T-helper 1 cell (primary cell): ENCODE results near the gene NTNG2.

Experiments
- DNase-seq, 5 donors: peaks; one replicate each; pipeline ENCODE4 v3.0.0-alpha.2; 2012 to 2020

The NTNG2 gene

DNA sequence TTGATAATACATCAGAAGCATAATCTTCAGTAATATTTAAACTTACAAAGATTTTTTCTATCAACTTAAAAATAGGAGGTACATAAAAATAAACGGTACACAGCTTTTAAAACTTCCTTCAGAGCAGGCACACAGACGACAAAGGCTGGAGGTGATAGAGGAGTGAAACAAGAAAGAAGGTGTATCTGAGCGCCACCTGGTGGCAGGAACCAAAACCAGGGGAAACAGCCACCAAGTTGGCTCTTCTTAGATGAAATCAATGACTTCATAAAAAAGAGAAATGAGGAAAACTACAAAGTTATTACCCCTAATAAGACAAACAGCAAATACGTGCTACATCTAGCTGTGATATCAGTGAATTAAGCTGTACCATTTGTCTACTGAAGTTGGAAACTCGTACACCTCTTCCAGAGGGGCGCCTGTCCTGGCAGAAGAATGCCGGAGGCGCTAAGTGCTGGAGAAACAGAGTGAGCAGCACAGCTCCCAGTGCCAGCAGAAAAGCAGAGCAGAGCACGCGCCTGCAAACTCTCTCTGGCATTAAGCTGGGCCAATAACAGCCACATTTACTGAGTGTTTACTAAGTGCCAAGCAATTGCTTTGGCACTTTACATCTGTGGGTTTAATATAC is 107.0 kb downstream of the NTNG2 start:
- DNase-seq, result peak; percentile 23 to 72 (median 53)

DNA sequence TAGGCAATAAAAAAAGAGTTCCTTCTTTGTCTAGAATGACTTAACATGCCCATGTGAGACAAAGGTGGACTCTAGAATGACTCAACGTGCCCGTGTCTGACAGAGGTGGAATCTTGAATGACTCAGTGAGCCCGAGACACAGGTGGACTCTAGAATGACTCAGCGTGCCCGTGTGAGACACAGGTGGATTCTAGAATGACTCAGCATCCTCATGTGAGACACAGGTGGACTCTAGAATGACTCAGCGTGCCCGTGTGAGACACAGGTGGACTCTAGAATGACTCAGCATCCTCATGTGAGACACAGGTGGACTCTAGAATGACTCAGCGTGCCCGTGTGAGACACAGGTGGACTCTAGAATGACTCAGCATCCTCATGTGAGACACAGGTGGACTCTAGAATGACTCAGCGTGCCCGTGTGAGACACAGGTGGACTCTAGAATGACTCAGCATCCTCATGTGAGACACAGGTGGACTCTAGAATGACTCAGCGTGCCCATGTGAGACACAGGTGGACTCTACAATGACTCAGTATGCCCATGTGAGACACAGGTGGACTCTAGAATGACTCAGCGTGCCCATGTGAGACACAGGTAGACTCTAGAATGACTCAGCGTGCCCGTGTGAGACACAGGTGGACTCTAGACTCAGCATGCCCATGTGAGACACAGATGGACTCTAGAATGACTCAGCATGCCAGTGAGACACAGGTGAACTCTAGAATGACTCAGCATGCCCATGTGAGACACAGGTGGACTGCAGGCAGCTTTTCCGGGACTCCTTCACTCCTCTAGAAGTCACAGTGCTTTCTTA is 108.1 kb downstream of the NTNG2 start:
- peak in 1 of 5 donors; percentile 29 for DNase-seq

DNA sequence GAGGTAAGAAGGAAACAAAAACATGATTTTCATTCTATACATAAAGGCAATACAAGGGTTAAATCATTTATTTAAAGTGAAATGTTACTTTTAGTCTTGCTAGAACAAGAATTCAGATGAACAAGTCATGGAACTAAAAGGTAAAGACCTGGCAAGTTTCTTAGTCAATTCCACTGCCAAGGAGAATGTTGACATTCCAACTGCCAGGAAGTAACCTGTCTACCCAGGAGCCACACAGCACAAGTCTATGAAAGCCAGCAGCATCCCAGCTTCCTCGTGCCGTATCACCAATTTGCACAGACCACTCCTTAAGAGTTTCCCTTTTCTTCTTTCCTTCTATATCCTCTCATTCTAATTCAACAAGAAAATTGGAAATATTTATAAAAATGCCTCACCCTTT is 113.0 kb downstream of the NTNG2 start:
- DNase-seq, result no peak

DNA sequence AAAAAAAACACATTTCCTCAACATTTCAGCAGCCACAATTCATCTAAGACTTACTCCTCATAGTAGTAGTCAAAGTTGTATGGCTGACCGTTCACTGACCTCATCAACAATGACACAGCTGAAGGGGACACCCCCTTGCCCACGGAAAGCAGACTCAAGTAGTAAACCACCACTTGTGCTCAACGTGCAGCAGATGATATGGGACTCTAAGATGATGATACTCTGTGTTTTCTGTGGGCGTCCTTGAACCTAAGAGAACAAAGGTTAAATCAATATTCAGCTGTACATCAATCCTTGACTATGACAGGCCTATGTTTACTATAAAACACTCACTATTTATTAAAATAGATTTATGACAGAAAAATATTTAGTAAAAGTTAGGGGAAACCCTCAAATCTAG is 121.3 kb downstream of the NTNG2 start:
- no peak for DNase-seq

DNA sequence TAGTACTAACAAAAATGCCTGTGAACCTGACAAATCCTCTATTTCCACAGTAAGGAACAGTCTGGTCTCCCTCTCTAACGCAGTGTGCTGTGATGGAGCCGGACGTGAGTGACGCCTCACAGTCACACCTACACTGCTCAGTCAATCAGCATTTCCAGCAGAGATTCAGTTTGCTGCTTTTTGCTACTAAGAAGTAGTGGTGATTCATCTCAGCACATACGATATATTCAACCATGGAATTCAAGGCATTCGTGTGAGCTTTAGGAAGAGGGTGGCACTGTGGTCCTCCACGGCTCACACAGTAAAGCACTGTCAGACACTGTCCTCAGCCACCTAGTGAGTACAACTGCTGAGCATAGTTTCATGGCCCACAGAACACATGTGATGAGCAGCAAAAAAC is 122.0 kb downstream of the NTNG2 start:
- no peak for DNase-seq

DNA sequence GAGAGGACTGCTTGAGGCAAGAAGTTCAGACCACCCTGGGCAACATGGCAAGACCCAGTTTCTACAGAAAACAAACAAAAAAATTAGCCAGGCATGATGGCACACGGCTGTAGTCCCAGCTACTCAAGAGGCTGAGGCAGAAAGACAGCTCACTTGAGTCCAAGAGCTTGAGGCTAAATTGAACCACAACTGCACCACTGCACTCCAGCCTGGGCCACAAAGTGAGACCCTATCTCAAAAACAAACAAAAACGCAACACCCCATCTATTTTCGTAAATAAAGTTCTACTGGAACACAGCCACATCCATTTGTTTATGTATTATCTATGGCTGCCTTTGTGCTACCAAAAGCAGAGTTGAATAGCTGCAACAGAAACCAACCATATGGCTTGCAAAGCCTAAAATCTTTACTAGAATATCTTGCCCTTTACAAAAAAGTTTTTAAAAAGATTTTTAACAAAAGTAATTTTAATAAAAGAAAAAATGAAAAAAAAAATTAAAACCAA is 125.5 kb downstream of the NTNG2 start:
- no peak for DNase-seq

DNA sequence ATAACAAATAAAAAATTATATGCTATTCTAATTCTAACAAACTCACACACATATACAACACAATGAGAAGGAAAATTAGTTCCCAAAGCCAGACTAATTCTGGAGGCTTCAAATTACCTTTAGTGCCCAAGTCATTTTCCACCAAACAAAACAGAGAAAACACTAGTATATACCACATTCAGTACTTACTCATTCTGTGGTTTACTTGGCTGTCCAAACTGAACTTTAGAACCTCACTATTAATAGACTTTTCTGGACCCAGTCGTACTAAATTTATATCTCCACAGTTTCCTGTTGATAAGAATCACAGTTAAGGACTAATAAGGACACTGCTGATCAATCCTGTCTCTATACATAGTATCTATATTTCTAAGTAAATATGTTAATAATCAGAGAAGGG is 126.5 kb downstream of the NTNG2 start:
- DNase-seq, result no peak

DNA sequence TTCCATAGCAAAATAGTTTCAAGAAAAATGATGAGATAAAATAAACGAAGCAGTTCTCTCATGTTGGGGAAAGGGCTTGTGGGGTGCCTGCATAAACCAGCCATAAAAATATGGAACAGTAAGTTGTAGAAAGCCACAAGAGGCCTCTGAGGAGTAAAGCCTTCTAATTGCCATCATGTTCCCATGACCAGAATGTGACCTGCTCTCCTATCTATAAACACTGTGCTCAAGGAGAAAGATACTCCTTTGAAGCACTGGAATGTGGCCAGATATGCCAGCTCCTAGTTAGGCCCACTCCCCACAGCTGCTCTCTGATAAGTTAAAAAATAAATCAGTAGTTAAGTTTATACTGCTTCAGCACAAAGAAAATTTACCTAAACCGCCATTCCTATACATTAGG is 127.1 kb downstream of the NTNG2 start:
- no peak for DNase-seq

DNA sequence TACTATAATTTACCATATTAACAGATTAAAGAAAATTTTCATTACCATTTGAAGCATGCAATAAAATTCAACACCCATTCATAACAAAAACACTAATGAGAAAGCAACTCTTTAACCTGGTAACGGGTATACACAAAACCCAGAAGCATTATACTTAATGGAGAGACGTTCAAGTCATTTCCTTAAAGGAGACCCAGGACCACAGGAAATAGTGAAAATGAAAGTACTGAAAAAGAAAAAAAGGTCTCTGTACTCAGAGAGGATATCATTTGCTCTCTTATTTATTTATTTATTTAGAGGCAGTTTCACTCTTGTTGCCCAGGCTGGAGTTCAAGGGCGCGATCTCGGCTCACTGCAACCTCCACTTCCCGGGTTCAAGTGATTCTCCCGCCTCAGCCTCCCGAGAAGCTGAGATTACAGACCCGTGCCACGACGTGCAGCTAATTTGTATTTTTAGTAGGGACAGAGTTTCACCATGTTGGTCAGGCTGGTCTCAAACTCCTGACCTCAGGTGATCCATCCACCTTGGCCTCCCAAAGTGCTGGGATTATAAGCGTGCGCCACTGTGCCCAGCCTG is 131.4 kb downstream of the NTNG2 start:
- DNase-seq, result peak in 1 of 5 donors; percentile 36
